GM12873 (cell line): ENCODE data around the gene RNF207.
A peak's percentile ranks its signal among the peaks of the same experiment; 100 is the strongest.

Experiments
- CTCF ChIP-seq: IDR thresholded peaks from 2 replicates; pipeline ENCODE4 v1.5.1; 2012; ENCODE audit warnings: low read depth, mild to moderate bottlenecking, moderate library complexity, low read length, control low read depth; ENCODE audit not compliant: insufficient read depth; ENCODE audit errors: missing control alignments

RNF207 gene

GRCh38 chr1:6181347-6181770, 24.6 kb upstream of the RNF207 start:
- no peak for TF ChIP-seq CTCF

GRCh38 chr1:6183520-6183989, 22.4 kb upstream of the RNF207 start:
- TF ChIP-seq CTCF: no peak

- no peak for TF ChIP-seq CTCF
These were observed 21.7 kb upstream of the RNF207 start for GRCh38 chr1:6184083-6184783.

GRCh38 chr1:6185151-6185550, 20.8 kb upstream of the RNF207 start:
- no peak for TF ChIP-seq CTCF

- TF ChIP-seq CTCF: peak; percentile 59
These were observed 20.1 kb upstream of the RNF207 start for GRCh38 chr1:6185635-6186382.

GRCh38 chr1:6188466-6188865, 17.5 kb upstream of the RNF207 start:
- TF ChIP-seq CTCF: no peak

GRCh38 chr1:6191968-6192367, 14.0 kb upstream of the RNF207 start:
- TF ChIP-seq CTCF: no peak
